HepG2 (cell line): ENCODE results near the gene PIGL. TPM values are rescaled to one million over a fixed set of nuclear protein-coding genes. Genes with fewer than 3 reads are reported as not detected.

Experiments used
- ATF7-NPFF ChIP-seq: sonication (generic); formaldehyde crosslinking; IDR thresholded peaks from 2 replicates; pipeline ENCODE4 v1.8.1; 2023; ENCODE audit warnings: mild to moderate bottlenecking, low read depth, missing genetic modification reagents, moderate library complexity
- GLI4 ChIP-seq: sonication (generic); formaldehyde crosslinking; IDR thresholded peaks from 2 replicates; pipeline ENCODE4 v1.5.1; 2020; ENCODE audit warnings: missing genetic modification reagents, mild to moderate bottlenecking, moderate library complexity, borderline replicate concordance
- MTA3 ChIP-seq: sonication (generic); formaldehyde crosslinking; IDR thresholded peaks from 2 replicates; pipeline ENCODE4 v1.4.0; 2020; ENCODE audit warnings: missing genetic modification reagents
- NFIB ChIP-seq: sonication (generic); formaldehyde crosslinking; IDR thresholded peaks from 2 replicates; pipeline ENCODE4 v1.9.0; 2021; ENCODE audit warnings: missing genetic modification reagents, mild to moderate bottlenecking, borderline replicate concordance
- NRL ChIP-seq: sonication (generic); formaldehyde crosslinking; IDR thresholded peaks from 2 replicates; pipeline ENCODE4 v1.5.0; 2020; ENCODE audit warnings: missing genetic modification reagents, mild to moderate bottlenecking, moderate library complexity, borderline replicate concordance
- PAXIP1 ChIP-seq: sonication (generic); formaldehyde crosslinking; conservative IDR thresholded peaks from 2 replicates; pipeline ENCODE4 v1.4.0; 2020; ENCODE audit warnings: mild to moderate bottlenecking, missing genetic modification reagents, moderate library complexity
- PCBP1 ChIP-seq: fragments of 200-400 bp; formaldehyde crosslinking; IDR thresholded peaks from 2 replicates; pipeline ENCODE4 v1.6.1; 2017; ENCODE audit warnings: mild to moderate bottlenecking, low read depth, low read length, borderline replicate concordance
- PLRG1 ChIP-seq: fragments of 450-650 bp; conservative IDR thresholded peaks from 2 replicates; pipeline ENCODE4 v1.6.1; 2016
- SP140L ChIP-seq: sonication (generic); formaldehyde crosslinking; IDR thresholded peaks from 2 replicates; pipeline ENCODE4 v1.4.0; 2020; ENCODE audit warnings: missing genetic modification reagents, borderline replicate concordance
- ZEB1 ChIP-seq: IDR thresholded peaks from 2 replicates; pipeline ENCODE4 v1.6.1; 2012; ENCODE audit warnings: mild to moderate bottlenecking, low read depth, inconsistent platforms; ENCODE audit not compliant: insufficient replicate concordance
- ZNF350 ChIP-seq: sonication (generic); formaldehyde crosslinking; IDR thresholded peaks from 2 replicates; pipeline ENCODE4 v1.4.0; 2020; ENCODE audit warnings: mild to moderate bottlenecking, low read depth, missing genetic modification reagents, borderline replicate concordance
- ZNF589 ChIP-seq: sonication (generic); formaldehyde crosslinking; conservative IDR thresholded peaks from 2 replicates; pipeline ENCODE4 v1.8.0; 2022; ENCODE audit warnings: mild to moderate bottlenecking, moderate library complexity, missing genetic modification reagents
- ZNF660 ChIP-seq: sonication (generic); formaldehyde crosslinking; IDR thresholded peaks from 2 replicates; pipeline ENCODE4 v1.5.1; 2020; ENCODE audit warnings: mild to moderate bottlenecking, low read depth, missing genetic modification reagents, borderline replicate concordance
- ZSCAN20 ChIP-seq: sonication (generic); formaldehyde crosslinking; IDR thresholded peaks from 2 replicates; pipeline ENCODE4 v1.4.0; 2020; ENCODE audit warnings: missing genetic modification reagents, mild to moderate bottlenecking, borderline replicate concordance
- polyA plus RNA-seq, 8 experiments: library from polyadenylated mRNA; depleted of rRNA in 3 of 8; stranded (reverse) in 7 of 8; unstranded in 1 of 8; fragments of >200 nt; fragmentation: Illumina TruSeq in 4 of 8; extraction: Trizol in 4 of 8; gene quantifications; 2 replicates each; pipeline versions ENCODE4 v1.2.1 to v1.2.3, GENCODE V29; 2011 to 2016; ENCODE audit warnings: low read depth in 4 of 8, missing spikeins in 1 of 8, mixed read lengths in 1 of 8; ENCODE audit not compliant: insufficient read depth in 1 of 8
- total RNA-seq, 5 experiments: library from RNA; depleted of rRNA; stranded (reverse); fragments of >200 nt; fragmentation: Illumina TruSeq; extraction: Trizol; gene quantifications; 2 replicates each; pipeline ENCODE4 v1.2.3, GENCODE V29; 2016; ENCODE audit warnings: low read depth in 1 of 5

Gene PIGL
- total and polyA plus RNA-seq, 2 of the 13 experiments (the other 11 are each of a cell fraction or from before 2014, with no cell fraction given): 28.5 to 63.8 TPM

GRCh38 chr17:16215965-16216316, 1.1 kb upstream of the PIGL start (continued):
- TF ChIP-seq ZNF350: no peak
- no peak for TF ChIP-seq ZSCAN20 (CRISPR knock-in tag)
- TF ChIP-seq ZEB1: no peak
- TF ChIP-seq ZNF660 (CRISPR knock-in tag): no peak
- no peak for TF ChIP-seq NFIB (CRISPR knock-in tag)
- TF ChIP-seq PCBP1: no peak
- no peak for TF ChIP-seq PAXIP1 (CRISPR knock-in tag)
- no peak for TF ChIP-seq MTA3 (CRISPR knock-in tag)
- no peak for TF ChIP-seq PLRG1
- TF ChIP-seq ATF7-NPFF (CRISPR knock-in tag): no peak; the same call in 1 of the 2 replicates
- peak; percentile 50; the same call in 1 of the 2 replicates for TF ChIP-seq ZNF589 (CRISPR knock-in tag)
- 0 out of 2 replicates have a peak, but pooled peaks have one; percentile 53 for TF ChIP-seq GLI4 (CRISPR knock-in tag)
- TF ChIP-seq SP140L: no peak
- no peak for TF ChIP-seq NRL (CRISPR knock-in tag)
- TF ChIP-seq, all 625 proteins: peak for 42
